ENCODE results near the gene FUBP1.
A peak's percentile ranks its signal among the peaks of the same experiment; 100 is the strongest.

FUBP1 gene

GRCh38 chr1:77906624-77907023 lies 72.2 kb downstream of the FUBP1 start:
- H3K27me3 Mint-ChIP-seq (ENCODE audit: low read depth, poor library complexity): no peaks in the 10 kb centered on the region

GRCh38 chr1:77906019-77906545 lies 72.8 kb downstream of the FUBP1 start:
- no peak for TF ChIP-seq CTCF (IDR thresholded peaks at IDR 0.05)
- H3K4me3 Mint-ChIP-seq: no peak overlapping the region

More at GRCh38 chr1:77906624-77907023, 72.2 kb downstream of the FUBP1 start:
- Mint-ChIP-seq H3K4me1 (no peaks in the 10 kb centered on the region), H3K4me3 (no peak overlapping the region), H3K9me3 (no peaks in the 10 kb centered on the region), H3K27ac (no peak overlapping the region), H3K36me3 (ENCODE audit: low read depth) (no peaks in the 10 kb centered on the region)
- TF ChIP-seq CTCF (IDR thresholded peaks at IDR 0.05): no peak
- DNase-seq: no peak

GRCh38 chr1:77905603-77906002 lies 73.3 kb downstream of the FUBP1 start:
- TF ChIP-seq CTCF (IDR thresholded peaks at IDR 0.05): no peak

More at GRCh38 chr1:77906019-77906545, 72.8 kb downstream of the FUBP1 start:
- Mint-ChIP-seq H3K4me1 (no peaks in the 10 kb centered on the region), H3K9me3 (no peaks in the 10 kb centered on the region), H3K27me3 (ENCODE audit: low read depth, poor library complexity) (no peaks in the 10 kb centered on the region), H3K27ac (no peak overlapping the region), H3K36me3 (ENCODE audit: low read depth) (no peaks in the 10 kb centered on the region)
- DNase-seq: no peak

GRCh38 chr1:77900687-77901293 lies 78.1 kb downstream of the FUBP1 start:
- Mint-ChIP-seq H3K9me3 (peaks cover 11% of the 10 kb centered on the region), H3K27ac (no peak overlapping the region), H3K4me1 (no peaks in the 10 kb centered on the region), H3K4me3 (no peak overlapping the region), H3K36me3 (ENCODE audit: low read depth) (peaks cover 4% of the 10 kb centered on the region), H3K27me3 (ENCODE audit: low read depth, poor library complexity) (no peaks in the 10 kb centered on the region)
- peak; percentile 19 for DNase-seq
- TF ChIP-seq CTCF (IDR thresholded peaks at IDR 0.05): peak; percentile 55

More at GRCh38 chr1:77905603-77906002, 73.3 kb downstream of the FUBP1 start:
- Mint-ChIP-seq H3K4me1 (no peaks in the 10 kb centered on the region), H3K27me3 (ENCODE audit: low read depth, poor library complexity) (no peaks in the 10 kb centered on the region), H3K4me3 (no peak overlapping the region), H3K36me3 (ENCODE audit: low read depth) (no peaks in the 10 kb centered on the region), H3K27ac (no peak overlapping the region), H3K9me3 (no peaks in the 10 kb centered on the region)
- no peak for DNase-seq

- Mint-ChIP-seq H3K4me1 (no peaks in the 10 kb centered on the region), H3K27ac (no peak overlapping the region), H3K4me3 (no peak overlapping the region), H3K27me3 (ENCODE audit: low read depth, poor library complexity) (no peaks in the 10 kb centered on the region), H3K9me3 (peaks cover 11% of the 10 kb centered on the region), H3K36me3 (ENCODE audit: low read depth) (peaks cover 4% of the 10 kb centered on the region)
- TF ChIP-seq CTCF (IDR thresholded peaks at IDR 0.05): no peak
- DNase-seq: no peak
Measured at GRCh38 chr1:77899647-77900320, 79.1 kb downstream of the FUBP1 start.

All from nephron progenitor cell (in vitro differentiated cells).